Skin of body (tissue), 2 donors: ENCODE results near the gene DSE. TPM values are rescaled to one million over a fixed set of nuclear protein-coding genes. Genes with fewer than 3 reads are reported as not detected.
"Not testable (repeated sequence)": the region's sequence is repeated elsewhere in the genome, so short reads cannot be mapped to it uniquely, and the experiment has no call there.

ENCODE experiments used
- DNase-seq: peaks from one replicate; lab custom pipeline; 2025; lab: John Stamatoyannopoulos, UW
- total RNA-seq: library from RNA; depleted of rRNA; stranded (reverse); fragments of >200 nt; gene quantifications from one replicate; pipeline ENCODE4 v1.2.3, GENCODE V29; 2014

The DSE gene
- total RNA-seq, result 40.2 TPM

DNA sequence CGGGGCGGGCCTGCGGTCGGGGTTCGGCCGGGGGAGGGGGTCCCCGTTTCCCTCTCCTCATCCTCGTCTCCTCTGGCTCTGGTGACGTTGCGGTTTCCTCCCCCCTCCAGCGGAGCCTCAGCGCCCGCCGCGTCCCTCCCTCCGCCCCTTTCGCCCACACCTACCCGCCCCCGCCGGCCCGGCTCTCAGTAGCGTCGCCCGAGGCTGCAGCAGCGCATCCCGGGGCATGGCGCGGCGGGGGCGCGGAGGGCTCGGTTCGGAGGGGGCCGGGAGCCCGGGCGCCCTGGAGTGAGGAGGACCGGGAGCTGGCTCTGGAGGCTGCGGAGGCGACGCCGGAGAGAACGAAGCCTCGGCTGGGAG is at the start of gene DSE:
TSS of gene DSE (plus strand) at position 188 of the 360 bp plus-strand sequence. CDS start 28,304 bp downstream, outside the sequence.
- peak; percentile 72 for DNase-seq

DNA sequence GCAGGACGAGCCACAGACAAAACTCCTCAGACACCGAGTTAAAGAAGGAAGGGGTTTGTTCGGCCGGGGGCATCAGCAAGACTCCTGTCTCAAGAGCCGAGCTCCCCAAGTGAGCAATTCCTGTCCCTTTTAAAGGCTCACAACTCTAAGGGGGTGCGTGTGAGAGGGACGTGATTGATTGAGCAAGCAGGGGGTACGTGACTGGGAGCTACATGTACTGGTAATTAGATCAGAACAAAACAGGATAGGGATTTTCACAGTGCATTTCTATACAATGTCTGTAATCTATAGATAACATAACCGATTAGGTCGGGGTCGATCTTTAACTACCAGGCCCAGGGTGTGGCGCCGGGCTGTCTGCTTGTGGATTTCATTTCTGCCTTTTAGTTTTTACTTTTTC is 48.8 kb upstream of the DSE start:
- DNase-seq, result not testable (repeated sequence)

DNA sequence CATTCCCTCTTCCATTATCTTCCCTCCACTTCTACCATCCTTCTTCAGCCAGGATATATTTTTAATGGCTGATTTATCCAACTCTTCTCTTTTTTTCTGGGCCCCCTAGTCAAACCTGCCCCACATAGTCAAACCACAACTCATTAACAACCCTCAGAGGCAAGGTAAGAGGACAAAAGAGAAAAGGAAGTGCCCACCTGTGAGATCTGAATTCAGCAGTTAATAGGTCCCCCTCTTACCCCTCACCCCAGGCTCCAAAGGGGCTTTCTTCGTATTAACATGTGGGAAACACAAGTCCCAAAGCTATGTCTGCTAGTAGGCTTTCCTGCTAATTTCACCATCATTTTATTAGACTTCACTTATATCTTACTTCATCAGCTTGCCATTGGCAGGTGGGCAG is 46.9 kb upstream of the DSE start:
- DNase-seq, result no peak

DNA sequence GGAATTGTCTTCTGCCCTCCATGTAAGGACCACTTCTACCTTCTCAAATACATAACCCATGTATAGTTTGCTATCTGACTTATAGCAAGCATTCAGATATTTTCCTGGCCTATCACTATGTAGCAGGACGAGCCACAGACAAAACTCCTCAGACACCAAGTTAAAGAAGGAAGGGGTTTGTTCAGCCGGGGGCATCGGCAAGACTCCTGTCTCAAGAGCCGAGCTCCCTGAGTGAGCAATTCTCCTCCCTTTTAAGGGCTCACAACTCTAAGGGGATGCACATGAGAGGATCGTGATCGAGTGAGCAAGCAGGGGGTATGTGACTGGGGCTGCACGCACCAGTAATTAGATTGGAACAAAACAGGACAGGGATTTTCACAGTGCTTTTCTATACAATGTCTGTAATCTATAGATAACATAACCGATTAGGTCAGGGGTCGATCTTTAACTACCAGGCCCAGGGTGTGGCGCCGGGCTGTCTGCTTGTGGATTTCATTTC is 45.1 kb upstream of the DSE start:
- not testable (repeated sequence) for DNase-seq

DNA sequence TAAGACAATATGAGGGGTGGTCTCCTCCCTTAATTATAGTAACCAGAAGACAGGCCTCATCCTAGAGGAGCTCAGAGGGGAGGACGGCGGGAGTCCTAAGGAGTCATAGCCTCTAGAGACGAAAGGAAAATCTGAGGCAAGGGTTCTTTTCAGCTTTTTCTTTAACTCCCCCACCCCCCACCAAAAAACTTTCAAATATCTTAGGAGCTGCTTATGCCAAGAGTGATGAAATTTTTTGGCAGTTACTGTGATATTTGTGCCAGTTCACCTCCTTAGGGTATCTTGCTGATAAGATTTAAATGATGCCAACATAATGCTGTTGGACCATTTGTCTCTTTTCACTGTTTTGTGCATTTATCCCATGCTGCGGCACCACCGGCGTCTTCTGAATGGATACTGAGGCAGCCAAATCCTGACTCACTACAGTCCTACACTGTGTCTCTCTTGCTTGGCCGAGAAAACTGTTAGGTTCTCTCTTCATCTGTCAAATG is 44.5 kb upstream of the DSE start:
- DNase-seq, result no peak

DNA sequence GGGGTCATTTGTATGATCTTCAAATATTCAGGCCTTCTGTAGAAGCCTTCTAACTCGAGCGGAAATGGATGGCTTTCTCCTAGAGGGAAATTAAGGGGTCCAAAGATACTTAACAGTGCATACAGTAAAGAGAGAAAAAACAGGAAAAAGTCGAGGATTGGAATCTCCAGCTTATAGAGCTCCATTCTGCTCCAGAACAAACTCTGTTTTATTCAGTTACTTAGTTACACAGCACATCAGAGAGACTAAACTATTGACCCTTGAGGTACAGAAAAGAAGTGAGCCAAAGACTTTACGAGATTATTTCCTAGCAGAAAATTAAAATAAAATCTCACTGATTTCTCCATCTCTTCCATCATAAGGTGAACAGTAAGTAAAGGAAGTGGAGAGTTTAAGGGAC is 43.8 kb upstream of the DSE start:
- DNase-seq, result no peak

DNA sequence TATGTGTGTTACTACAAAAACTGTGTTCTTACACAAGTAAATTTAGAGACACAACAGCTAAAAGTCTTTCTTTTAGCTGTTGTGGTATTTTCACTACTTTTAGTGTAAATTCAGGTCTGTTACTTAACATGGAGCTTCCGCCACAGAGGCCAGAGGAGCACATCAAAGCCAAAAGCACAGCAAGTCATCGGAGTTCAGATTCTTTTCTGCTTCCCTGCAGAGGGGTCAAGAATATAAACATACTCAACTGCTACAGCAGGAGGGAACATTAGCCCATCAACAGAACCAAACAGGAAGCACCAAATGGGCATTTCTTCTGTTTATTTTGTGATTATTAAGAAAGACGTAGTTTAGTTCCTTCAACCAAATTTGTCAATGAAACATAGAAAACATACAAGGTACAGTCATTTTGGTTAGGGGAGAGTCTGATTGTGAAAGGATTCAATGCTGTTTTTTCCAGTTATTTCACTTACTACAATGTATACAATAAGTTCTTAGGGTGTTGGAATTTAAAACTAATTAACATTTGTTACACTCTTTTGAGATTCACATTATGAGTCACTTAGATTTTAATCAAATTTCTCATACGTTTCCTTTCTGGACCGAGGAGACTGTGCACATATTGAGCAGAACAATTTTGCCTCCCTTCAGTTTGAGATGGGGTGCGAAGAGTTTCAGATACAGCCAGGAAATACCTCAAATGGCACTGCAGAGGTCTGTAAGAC is 42.8 kb upstream of the DSE start:
- no peak for DNase-seq

DNA sequence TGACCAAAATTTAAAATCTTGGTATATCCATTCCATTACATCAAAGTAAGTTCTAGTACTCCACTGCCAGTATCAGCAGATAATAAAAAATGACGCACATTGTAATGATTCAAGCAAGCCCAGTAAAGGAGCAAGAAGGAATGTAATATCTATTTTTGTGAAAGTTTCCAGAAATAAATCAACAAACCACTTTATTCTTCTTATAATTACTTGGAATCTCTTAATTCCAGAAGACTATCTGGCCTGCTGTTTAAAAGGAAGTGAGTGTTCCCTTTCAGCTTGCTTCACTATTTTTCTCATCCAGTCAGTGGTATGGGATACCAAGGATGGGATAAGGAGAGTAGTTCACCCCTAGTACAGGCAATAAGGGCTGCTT is 42.2 kb upstream of the DSE start:
- no peak for DNase-seq

DNA sequence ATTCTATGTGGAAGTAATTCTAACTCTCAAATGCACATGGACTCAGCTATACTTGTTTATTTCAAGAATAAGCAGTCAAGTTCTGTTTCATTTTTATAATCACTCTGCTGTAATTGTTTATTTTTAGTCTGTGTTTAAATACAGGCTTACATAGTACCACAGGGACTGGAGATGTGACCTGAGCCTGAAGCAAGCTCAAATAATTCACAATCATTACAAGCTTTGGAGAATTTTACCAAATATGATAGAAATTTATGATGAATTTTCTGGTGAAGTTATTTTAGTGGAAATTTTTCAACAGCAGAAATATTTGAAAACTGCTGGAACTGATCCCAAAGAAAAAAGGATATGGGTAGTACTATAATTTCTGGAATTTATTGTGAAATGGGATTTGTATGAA is 41.6 kb upstream of the DSE start:
- DNase-seq, result no peak

DNA sequence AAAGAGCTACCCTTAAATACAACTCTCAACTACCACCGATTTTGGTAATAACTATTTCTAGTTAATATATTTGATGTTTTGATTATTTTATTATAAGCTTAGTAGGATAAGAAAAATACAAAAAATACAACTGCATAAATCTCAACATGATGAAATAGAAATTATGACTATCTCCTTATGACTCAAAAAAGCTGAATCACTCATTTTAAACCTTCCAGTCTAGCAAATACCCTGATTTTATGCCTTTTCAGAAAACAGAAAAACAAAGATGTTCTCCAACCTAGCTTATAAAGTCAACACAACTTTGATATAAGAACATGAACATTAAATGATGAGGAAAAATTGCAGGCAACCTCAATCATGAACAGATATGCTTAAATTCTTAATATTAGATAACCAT is 40.2 kb upstream of the DSE start:
- no peak for DNase-seq

DNA sequence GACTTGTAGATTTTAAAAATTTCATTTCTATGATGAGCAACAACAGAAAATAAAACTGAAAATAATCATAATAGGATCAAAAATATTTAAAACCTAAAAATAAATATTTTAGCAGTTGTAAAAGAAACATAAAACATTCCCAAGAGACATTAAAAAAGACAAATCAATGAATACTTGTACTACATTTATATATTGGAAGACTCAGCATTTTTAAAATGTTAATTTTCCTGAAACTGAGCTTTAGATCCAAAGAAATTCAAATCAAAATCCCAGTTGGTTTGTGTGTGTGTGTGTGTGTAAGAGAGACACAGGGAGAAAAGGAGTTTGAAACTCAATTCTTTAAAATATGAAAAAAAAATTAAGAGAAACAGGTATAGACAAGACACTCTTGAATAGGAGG is 38.7 kb upstream of the DSE start:
- DNase-seq, result no peak

DNA sequence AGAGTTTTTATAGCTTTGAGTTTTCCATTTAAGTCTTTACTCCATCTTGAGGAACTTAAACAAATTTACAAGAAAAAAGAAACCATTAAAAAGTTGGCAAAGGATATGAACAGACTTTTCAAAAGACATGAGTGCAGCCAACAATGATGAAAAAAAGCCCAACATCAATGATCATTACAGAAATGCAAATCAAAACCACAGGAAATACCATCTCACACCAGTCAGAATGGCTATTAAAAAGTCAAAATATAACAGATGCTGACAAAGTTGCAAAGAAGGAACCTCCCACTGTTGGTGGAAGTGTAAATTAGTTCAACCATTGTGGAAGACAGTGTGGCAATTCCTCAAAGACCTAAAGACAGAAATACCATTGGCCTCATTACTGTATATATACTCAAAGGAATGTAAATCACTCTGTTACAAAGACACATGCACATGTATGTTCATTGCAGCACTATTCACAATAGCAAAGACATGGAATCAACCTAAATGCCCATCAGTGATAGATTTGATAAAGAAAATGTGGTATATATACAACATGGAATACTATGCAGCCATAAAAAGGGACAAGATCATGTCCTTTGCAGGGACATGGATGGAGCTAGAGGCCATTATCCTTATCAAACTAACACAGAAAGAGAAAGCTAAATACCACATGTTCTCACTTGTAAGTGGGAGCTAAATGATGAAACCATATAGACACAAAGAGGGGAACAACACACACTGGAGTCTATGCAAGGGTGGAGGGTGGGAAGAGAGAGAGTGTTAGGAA is 35.9 kb upstream of the DSE start:
- DNase-seq, result not testable (repeated sequence)

DNA sequence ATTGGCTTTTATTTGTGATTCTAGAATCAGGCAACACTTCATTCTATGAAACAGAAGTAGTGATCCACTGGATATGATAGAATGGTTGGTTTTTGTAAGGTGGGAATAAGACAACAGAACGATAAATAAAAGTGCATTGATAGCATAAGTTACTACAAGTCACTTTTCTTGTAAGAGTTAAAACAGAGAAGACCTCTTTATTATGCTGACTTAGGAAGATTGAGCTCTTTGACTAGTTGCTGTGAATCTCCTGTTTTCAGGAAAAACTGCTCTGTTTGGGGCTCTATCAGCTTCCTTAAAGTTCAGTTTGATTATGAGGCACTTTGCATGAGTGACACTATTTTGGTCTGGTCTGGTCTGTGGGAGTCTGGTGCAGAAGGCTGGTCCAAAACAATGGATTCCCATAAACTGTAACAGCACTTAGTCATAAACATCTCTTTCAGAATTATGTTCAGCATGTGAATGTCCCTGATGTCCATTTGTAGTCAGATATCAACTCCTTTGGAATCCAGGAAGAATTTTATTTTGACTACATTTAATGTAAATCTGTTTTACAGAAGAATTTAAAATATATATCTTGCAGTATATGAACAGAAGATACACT is 35.0 kb upstream of the DSE start:
- DNase-seq, result no peak

DNA sequence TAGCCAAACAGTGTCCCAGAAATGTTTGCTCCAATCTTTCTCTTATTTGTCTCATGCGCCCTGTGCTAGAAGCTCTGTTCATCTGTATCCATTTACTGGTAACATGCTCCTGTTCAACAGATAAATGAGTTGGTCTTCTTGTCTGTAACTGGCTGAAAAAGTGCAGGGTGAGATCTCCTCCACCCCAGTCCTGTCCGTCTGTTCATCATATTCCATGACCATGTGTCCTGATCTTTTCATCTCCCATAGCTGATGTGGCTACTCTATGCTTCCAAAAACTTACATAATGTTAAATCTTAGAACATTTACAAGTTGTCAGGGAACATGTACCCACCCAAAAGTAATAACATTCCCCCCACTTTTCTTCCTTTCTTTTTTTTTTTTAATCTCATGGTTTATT is 31.8 kb upstream of the DSE start:
- DNase-seq, result no peak

DNA sequence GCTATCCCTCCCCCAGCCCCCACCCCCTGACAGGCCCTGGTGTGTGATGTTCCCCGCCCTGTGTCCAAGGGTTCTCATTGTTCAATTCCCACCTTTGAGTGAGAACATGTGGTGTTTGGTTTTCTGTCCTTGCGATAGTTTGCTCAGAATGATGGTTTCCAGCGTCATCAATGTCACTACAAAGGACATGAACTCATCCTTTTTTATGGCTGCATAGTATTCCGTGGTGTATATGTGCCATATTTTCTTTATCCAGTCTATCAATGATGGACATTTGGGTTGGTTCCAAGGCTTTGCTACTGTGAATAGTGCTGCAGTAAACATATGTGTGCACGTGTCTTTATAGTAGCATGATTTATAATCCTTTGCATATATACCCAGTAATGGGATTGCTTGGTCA is 30.1 kb upstream of the DSE start:
- not testable (repeated sequence) for DNase-seq

DNA sequence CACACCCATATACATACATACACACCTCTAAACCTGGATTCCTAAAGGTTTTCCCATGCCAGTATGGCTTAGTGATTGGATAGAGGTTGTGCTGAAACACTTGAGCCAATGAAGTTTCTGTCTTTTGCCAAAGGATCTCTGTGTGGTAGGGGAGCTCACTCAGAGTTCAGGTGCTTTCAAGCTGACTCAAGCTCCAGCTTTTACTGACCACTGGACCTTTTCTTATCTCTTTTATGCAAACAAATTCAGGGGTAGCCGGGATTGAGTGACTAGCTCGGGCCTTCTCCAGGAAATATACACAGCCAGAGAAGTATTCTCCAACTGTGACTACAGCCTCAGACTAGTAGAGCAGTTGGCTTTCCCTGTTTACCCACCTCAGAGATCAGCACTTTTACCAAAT is 21.5 kb upstream of the DSE start:
- DNase-seq, result no peak

DNA sequence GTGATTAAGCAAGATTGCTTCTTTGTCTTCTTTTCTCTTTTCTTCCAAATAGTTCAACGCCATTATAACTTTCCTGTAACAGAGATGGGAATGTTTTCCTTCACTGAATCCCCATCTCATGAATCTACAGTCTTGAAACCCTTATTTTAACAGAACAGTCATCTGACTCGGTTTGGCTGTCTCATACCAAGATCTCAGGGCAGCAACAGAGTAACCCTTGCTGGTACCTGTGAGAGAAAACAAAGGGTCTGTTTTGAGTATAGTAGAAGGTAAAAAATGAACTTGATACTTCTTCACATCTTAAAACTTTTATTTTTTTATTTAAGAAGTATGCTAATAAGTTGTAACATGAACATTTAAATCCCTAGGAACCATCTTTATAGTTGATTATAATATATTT is 19.6 kb upstream of the DSE start:
- DNase-seq, result no peak

DNA sequence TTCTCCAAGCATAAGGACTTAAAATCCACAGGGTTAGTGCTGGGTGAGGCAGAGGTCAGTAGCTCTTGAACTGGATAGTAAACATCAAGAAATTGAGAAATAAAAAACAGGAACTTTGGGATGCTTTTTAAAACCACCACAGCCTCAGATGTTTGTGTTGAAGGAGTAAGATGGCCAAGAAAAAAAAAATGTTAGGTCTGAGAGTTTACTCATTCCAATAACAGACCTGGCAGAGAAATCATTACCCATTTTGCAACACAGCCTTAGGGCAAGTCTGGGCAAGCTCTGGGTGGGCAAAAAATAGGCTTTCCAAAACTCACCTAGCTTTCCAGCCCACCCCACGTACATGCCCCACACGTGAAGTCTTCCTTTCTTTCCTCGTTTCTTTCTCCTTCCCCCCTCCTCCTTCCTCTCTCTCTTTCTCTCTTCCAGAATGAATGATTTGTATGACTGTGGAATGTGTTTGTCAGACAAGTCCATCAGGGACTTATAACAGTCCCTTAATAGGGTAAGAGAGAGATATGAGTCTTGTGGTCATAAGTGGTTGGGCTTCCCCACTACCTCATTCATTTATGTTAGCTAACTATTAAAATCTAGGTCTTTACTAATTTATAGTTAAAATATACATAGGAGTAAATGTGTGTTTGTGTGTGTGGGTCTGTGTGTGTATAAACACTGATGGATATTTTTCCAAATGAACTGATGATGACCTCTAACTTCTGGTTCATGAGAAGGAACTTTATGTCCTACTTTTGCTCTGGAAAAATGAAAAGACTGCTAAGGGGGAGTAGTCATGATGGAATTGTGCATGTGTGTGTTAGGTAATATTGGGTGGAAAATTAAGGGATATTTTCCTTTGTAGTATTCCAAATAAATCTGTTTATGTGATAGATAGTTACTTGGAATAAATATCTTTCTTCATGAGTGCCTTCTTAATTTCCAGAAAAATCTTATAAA is 18.0 kb upstream of the DSE start:
- no peak for DNase-seq

DNA sequence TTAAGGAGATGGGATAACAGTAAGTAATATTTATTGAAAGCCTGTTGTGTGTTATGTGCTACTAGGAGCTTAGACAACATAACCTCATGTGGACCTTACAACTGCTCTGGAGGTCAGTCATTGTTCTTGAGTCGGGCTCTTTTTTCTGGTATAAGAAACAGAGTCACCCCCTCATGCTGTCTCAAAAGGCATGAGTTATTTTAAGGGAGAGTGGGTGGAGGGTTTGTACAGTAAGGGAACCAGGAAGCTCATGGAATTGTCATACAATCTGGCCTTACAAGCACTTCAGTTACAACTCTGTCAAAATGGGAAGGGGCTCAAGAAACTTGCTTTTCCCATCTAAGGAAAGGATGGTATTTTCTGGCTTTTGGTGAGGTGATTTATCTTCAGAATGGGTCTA is 16.5 kb upstream of the DSE start:
- no peak for DNase-seq

DNA sequence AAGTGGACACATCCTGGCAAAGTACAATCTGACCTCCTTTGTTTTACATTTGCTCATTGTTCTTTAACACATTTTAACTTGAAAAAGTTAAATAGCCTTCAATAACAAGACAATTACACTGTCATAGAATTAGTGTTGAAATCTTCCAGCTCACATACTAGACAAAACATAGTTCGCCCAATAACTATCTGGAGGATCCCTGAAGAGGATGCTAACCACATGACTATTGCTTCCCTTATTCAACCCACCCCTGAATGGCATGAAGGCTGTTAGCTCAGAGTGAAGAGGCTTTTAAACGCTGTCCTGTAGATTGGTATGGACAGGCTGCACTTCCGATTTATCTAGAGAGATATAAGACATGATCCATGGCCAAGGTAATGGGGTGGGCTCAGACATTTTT is 15.0 kb upstream of the DSE start:
- no peak for DNase-seq

DNA sequence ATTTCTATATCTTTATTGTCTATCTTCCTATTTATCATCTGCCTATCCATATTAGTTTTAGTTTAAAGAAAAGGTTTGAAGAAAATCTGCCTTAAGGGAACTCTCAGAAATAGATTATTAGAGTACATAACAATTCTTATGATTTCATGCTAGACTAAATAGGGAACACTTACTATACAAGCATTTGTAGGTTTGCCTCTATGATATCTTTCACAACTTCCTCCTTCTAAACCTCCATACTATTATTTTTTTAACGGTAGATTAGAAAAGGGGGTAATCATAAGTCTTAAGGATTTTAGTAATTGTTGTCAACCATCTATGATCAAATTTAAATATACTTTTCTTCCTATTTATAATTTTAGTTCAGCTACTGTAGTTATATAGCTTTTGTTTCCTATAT is 11.6 kb upstream of the DSE start:
- no peak for DNase-seq
